K562 (cell line): ENCODE measurements around the gene SLAMF7.

Experiments used
- CEBPB ChIP-seq: fragments of 450-650 bp; IDR thresholded peaks from 2 replicates; pipeline ENCODE4 v1.6.1; 2016; ENCODE audit warnings: missing genetic modification characterization, missing compliant biosample characterization
- ELF1 ChIP-seq: fragments of 200-800 bp; sonication (Bioruptor generic); IDR thresholded peaks from 2 replicates; pipeline ENCODE4 v1.6.1; 2016; ENCODE audit warnings: missing genetic modification characterization, missing compliant biosample characterization
- EP300 ChIP-seq: IDR thresholded peaks from 2 replicates; pipeline ENCODE4 v1.6.1; 2012; ENCODE audit warnings: low read length, improper control_type of control experiment
- MYC ChIP-seq, 2 experiments: fragments of 250-450 bp in 1 of 2; sonication (Bioruptor Pico) in 1 of 2; IDR thresholded peaks; 2 replicates each; pipeline versions ENCODE4 v1.5.1 to v1.6.1; 2012 to 2021; ENCODE audit warnings: low read depth in 2 of 2, borderline replicate concordance in 1 of 2, improper control_type of control experiment in 1 of 2, low read length in 1 of 2, mild to moderate bottlenecking in 1 of 2, moderate library complexity in 1 of 2
- PTRF ChIP-seq: fragments of 450-650 bp; IDR thresholded peaks from 2 replicates; pipeline ENCODE4 v1.6.1; 2016; ENCODE audit warnings: mild to moderate bottlenecking, missing genetic modification characterization, missing compliant biosample characterization
- TF ChIP-seq, protein P1 (sequence below): fragments of 200-800 bp; sonication (Bioruptor generic); IDR thresholded peaks from 2 replicates; pipeline ENCODE4 v1.6.1; 2016; ENCODE audit warnings: missing genetic modification characterization, missing compliant biosample characterization
- TF ChIP-seq, protein P2 (sequence below): fragments of 450-650 bp; IDR thresholded peaks from 2 replicates; pipeline ENCODE4 v1.6.1; 2016
- TF ChIP-seq, protein P3 (sequence below), 3 experiments: IDR thresholded peaks in 2 of 3; conservative IDR thresholded peaks in 1 of 3; 2 replicates each; pipeline ENCODE4 v1.5.1; 2011 to 2012; ENCODE audit warnings: low read length in 3 of 3, mild to moderate bottlenecking in 3 of 3, control low read depth in 2 of 3, improper control_type of control experiment in 1 of 3, inconsistent platforms in 1 of 3, low read depth in 1 of 3, mixed read lengths in 1 of 3, moderate library complexity in 1 of 3; ENCODE audit not compliant: insufficient read depth in 2 of 3

DNA sequence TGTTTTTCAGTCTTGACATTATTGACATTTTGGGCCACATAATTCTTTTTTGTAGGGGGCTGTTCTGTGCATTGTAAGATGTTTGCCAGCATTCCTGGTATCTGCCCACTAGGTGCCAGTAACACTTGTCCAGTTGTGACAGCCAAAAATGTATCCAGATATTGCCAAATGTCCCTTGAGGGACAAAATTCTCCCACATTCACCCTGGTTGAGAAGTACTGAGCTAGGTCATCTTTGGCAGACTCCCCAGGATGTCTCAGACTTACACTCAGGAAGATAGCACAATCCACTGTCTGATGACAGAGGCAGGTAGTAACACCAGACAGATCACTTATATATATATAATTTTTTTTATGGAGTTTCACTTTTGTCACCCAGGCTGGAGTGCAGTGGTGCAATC lies 33.3 kb upstream of the SLAMF7 start:
- TF ChIP-seq EP300: no peak
- TF ChIP-seq CEBPB (tag): no peak
- TF ChIP-seq, protein P1, sequence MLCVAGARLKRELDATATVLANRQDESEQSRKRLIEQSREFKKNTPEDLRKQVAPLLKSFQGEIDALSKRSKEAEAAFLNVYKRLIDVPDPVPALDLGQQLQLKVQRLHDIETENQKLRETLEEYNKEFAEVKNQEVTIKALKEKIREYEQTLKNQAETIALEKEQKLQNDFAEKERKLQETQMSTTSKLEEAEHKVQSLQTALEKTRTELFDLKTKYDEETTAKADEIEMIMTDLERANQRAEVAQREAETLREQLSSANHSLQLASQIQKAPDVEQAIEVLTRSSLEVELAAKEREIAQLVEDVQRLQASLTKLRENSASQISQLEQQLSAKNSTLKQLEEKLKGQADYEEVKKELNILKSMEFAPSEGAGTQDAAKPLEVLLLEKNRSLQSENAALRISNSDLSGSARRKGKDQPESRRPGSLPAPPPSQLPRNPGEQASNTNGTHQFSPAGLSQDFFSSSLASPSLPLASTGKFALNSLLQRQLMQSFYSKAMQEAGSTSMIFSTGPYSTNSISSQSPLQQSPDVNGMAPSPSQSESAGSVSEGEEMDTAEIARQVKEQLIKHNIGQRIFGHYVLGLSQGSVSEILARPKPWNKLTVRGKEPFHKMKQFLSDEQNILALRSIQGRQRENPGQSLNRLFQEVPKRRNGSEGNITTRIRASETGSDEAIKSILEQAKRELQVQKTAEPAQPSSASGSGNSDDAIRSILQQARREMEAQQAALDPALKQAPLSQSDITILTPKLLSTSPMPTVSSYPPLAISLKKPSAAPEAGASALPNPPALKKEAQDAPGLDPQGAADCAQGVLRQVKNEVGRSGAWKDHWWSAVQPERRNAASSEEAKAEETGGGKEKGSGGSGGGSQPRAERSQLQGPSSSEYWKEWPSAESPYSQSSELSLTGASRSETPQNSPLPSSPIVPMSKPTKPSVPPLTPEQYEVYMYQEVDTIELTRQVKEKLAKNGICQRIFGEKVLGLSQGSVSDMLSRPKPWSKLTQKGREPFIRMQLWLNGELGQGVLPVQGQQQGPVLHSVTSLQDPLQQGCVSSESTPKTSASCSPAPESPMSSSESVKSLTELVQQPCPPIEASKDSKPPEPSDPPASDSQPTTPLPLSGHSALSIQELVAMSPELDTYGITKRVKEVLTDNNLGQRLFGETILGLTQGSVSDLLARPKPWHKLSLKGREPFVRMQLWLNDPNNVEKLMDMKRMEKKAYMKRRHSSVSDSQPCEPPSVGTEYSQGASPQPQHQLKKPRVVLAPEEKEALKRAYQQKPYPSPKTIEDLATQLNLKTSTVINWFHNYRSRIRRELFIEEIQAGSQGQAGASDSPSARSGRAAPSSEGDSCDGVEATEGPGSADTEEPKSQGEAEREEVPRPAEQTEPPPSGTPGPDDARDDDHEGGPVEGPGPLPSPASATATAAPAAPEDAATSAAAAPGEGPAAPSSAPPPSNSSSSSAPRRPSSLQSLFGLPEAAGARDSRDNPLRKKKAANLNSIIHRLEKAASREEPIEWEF: no peak
- no peak for TF ChIP-seq MYC (IDR thresholded peaks at IDR 0.05; ENCODE audit: low read depth, low read length)
- no peak for TF ChIP-seq MYC (CRISPR knock-in tag; IDR thresholded peaks at IDR 0.05; ENCODE audit: borderline replicate concordance, low read depth)
- no peak for TF ChIP-seq ELF1
- TF ChIP-seq, protein P2, sequence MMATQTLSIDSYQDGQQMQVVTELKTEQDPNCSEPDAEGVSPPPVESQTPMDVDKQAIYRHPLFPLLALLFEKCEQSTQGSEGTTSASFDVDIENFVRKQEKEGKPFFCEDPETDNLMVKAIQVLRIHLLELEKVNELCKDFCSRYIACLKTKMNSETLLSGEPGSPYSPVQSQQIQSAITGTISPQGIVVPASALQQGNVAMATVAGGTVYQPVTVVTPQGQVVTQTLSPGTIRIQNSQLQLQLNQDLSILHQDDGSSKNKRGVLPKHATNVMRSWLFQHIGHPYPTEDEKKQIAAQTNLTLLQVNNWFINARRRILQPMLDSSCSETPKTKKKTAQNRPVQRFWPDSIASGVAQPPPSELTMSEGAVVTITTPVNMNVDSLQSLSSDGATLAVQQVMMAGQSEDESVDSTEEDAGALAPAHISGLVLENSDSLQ: no peak
- TF ChIP-seq, protein P3, sequence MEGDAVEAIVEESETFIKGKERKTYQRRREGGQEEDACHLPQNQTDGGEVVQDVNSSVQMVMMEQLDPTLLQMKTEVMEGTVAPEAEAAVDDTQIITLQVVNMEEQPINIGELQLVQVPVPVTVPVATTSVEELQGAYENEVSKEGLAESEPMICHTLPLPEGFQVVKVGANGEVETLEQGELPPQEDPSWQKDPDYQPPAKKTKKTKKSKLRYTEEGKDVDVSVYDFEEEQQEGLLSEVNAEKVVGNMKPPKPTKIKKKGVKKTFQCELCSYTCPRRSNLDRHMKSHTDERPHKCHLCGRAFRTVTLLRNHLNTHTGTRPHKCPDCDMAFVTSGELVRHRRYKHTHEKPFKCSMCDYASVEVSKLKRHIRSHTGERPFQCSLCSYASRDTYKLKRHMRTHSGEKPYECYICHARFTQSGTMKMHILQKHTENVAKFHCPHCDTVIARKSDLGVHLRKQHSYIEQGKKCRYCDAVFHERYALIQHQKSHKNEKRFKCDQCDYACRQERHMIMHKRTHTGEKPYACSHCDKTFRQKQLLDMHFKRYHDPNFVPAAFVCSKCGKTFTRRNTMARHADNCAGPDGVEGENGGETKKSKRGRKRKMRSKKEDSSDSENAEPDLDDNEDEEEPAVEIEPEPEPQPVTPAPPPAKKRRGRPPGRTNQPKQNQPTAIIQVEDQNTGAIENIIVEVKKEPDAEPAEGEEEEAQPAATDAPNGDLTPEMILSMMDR (IDR thresholded peaks at IDR 0.05 in 2 of 3, conservative IDR thresholded peaks at IDR 0.05 in 1 of 3; ENCODE audit: insufficient read depth in 2 of 3, low read depth in 1 of 3, low read length in 3 of 3): no peak
- TF ChIP-seq PTRF (tag): no peak
